A673 (cell line): Measurements from ENCODE around the gene CUX1. TPM values are rescaled to one million over a fixed set of nuclear protein-coding genes. Genes with fewer than 3 reads are reported as not detected.

Source experiments
- BruUV-seq: library from RNA; stranded (reverse); fragments of 400-500 nt; replicated peaks from 2 replicates; lab custom pipeline; 2021; lab: Mats Ljungman, UMichigan
- CTCF ChIA-PET: fragments of 300-600 bp; sonication (Branson Sonifier 250); formaldehyde crosslinking; loops from one replicate; lab custom pipeline; 2022; ENCODE audit warnings: antibody characterized with exemption; lab: Charles Lee
- POLR2A ChIA-PET: fragments of 300-600 bp; sonication (Branson Sonifier 250); formaldehyde crosslinking; loops from one replicate; lab custom pipeline; 2022; ENCODE audit warnings: antibody characterized with exemption; ENCODE audit not compliant: low non-redundant PET; lab: Charles Lee
- DNase-seq: peaks from one replicate; pipeline ENCODE4 v3.0.0-alpha.2; 2015; ENCODE audit warnings: low spot score
- H3K27ac ChIP-seq: fragments of 200-600 bp; sonication (generic); 2 replicates; pipeline ENCODE4 v1.5.1; 2016; ENCODE audit warnings: mixed run types, low read depth, mild to moderate bottlenecking, mixed read lengths, antibody characterized with exemption, low read length; ENCODE audit not compliant: poor library complexity, severe bottlenecking
- H3K27me3 ChIP-seq: fragments of 200-600 bp; sonication (generic); replicated peaks from 2 replicates; pipeline ENCODE4 v1.6.1; 2017; ENCODE audit warnings: mixed run types, low read depth, mild to moderate bottlenecking, mixed read lengths, antibody characterized with exemption, low read length; ENCODE audit not compliant: insufficient read depth, poor library complexity
- H3K36me3 ChIP-seq: fragments of 200-600 bp; sonication (generic); 2 replicates; pipeline ENCODE4 v1.6.1; 2016; ENCODE audit warnings: mixed run types, mild to moderate bottlenecking, mixed read lengths, antibody characterized with exemption, low read length; ENCODE audit not compliant: insufficient read depth, poor library complexity, severe bottlenecking
- H3K4me1 ChIP-seq: fragments of 200-600 bp; sonication (generic); 2 replicates; pipeline ENCODE4 v1.6.1; 2017; ENCODE audit warnings: mixed run types, mild to moderate bottlenecking, mixed read lengths, antibody characterized with exemption, low read length; ENCODE audit not compliant: insufficient read depth, poor library complexity, severe bottlenecking
- H3K4me3 ChIP-seq: fragments of 200-600 bp; sonication (generic); 2 replicates; pipeline ENCODE4 v1.5.1; 2016; ENCODE audit warnings: low read depth, mixed run types, mild to moderate bottlenecking, mixed read lengths, low read length; ENCODE audit not compliant: poor library complexity, severe bottlenecking
- H3K9me3 ChIP-seq: fragments of 200-600 bp; sonication (generic); 2 replicates; pipeline ENCODE4 v1.6.1; 2016; ENCODE audit warnings: mixed run types, low read depth, mild to moderate bottlenecking, mixed read lengths, antibody characterized with exemption, low read length; ENCODE audit not compliant: poor library complexity, severe bottlenecking
- CTCF ChIP-seq: fragments of 300-800, 200-600 bp; sonication (generic); conservative IDR thresholded peaks from 2 replicates; pipeline ENCODE4 v1.5.1; 2017; ENCODE audit warnings: low read depth, mild to moderate bottlenecking, antibody characterized with exemption, low read length, moderate library complexity, mixed read lengths
- EZH2 ChIP-seq: fragments of 200-600 bp; sonication (generic); IDR thresholded peaks from 2 replicates; pipeline ENCODE4 v1.6.1; 2017; ENCODE audit warnings: borderline replicate concordance, low read depth, mild to moderate bottlenecking, mixed read lengths, antibody characterized with exemption, low read length; ENCODE audit not compliant: poor library complexity, severe bottlenecking
- intact Hi-C: fragments of 100-400 bp; cut with micrococcal nuclease; formaldehyde crosslinking; loops from one replicate; pipeline ENCODE4 v1.10.0; 2022; ENCODE audit not compliant: unreplicated experiment
- total RNA-seq: library from RNA; stranded (reverse); gene quantifications from 2 replicates; pipeline ENCODE4 v1.2.3, GENCODE V29; 2021

The CUX1 gene
- total RNA-seq, 1 experiment from 2014 or later: 49.4 TPM

- CTCF ChIA-PET: no interaction called here
- intact Hi-C loops: no loop called here
These were observed 385.1 kb downstream of the CUX1 start for GRCh38 chr7:102202556-102202955.

GRCh38 chr7:102203218-102203617 is 385.8 kb downstream of the CUX1 start:
- TF ChIP-seq EZH2 (no peak), CTCF (no peak)
- Histone ChIP-seq H3K36me3 (no peaks in the 10 kb centered on the region), H3K27ac (no peak overlapping the region), H3K4me1 (no peaks in the 10 kb centered on the region), H3K4me3 (no peak overlapping the region), H3K27me3 (no peaks in the 10 kb centered on the region), H3K9me3 (no peaks in the 10 kb centered on the region)
- intact Hi-C loops: no loop called here
- CTCF ChIA-PET: no interaction called here
- BruUV-seq: no TSS peak
- POLR2A ChIA-PET: no interaction called here
- DNase-seq: no peak

More at GRCh38 chr7:102202556-102202955, 385.1 kb downstream of the CUX1 start:
- H3K9me3 ChIP-seq: no peaks in the 10 kb centered on the region
- no peaks in the 10 kb centered on the region for H3K4me1 ChIP-seq
- H3K36me3 ChIP-seq: no peaks in the 10 kb centered on the region
- H3K27ac ChIP-seq: no peak overlapping the region
- POLR2A ChIA-PET: no interaction called here
- DNase-seq: no peak
- H3K27me3 ChIP-seq: no peaks in the 10 kb centered on the region
- BruUV-seq: no TSS peak
- H3K4me3 ChIP-seq: no peak overlapping the region
- TF ChIP-seq EZH2 (no peak), CTCF (no peak)

GRCh38 chr7:102204212-102204611 is 386.8 kb downstream of the CUX1 start:
- no peaks in the 10 kb centered on the region for H3K4me1 ChIP-seq
- POLR2A ChIA-PET: no interaction called here
- TF ChIP-seq EZH2 (no peak), CTCF (no peak)
- DNase-seq: no peak
- H3K4me3 ChIP-seq: no peak overlapping the region
- CTCF ChIA-PET: no interaction called here
- BruUV-seq: no TSS peak
- intact Hi-C loops: no loop called here
- no peaks in the 10 kb centered on the region for H3K36me3 ChIP-seq
- H3K27me3 ChIP-seq: no peaks in the 10 kb centered on the region
- H3K27ac ChIP-seq: no peak overlapping the region
- no peaks in the 10 kb centered on the region for H3K9me3 ChIP-seq
